Epidermal melanocyte (primary cell): ENCODE measurements around the gene GDPD2.
A peak's percentile ranks its signal among the peaks of the same experiment; 100 is the strongest.
"Not testable (repeated sequence)": the region's sequence is repeated elsewhere in the genome, so short reads cannot be mapped to it uniquely, and the experiment has no call there.

Experiments used
- DNase-seq: peaks from one replicate; pipeline ENCODE4 v3.0.0; 2011; ENCODE audit warnings: low spot score; ENCODE audit not compliant: insufficient read length

The GDPD2 gene

GRCh38 chrX:70422851-70423341 is at the start of gene GDPD2:
Gene GDPD2, plus strand, starts transcription at chrX:70423314. Its CDS starts 1,671 bp downstream, at chrX:70424985.
- DNase-seq = no peak

GRCh38 chrX:70386235-70386634 is 36.9 kb upstream of the GDPD2 start:
- DNase-seq = no peak

- DNase-seq = no peak
Observed at GRCh38 chrX:70398899-70399298, 24.2 kb upstream of the GDPD2 start.

GRCh38 chrX:70400181-70400580 is 22.9 kb upstream of the GDPD2 start:
- not testable (repeated sequence) for DNase-seq

- no peak for DNase-seq
Observed at GRCh38 chrX:70402721-70403120, 20.4 kb upstream of the GDPD2 start.

- no peak for DNase-seq
Observed at GRCh38 chrX:70405003-70405402, 18.1 kb upstream of the GDPD2 start.

GRCh38 chrX:70410921-70411320 is 12.2 kb upstream of the GDPD2 start:
- DNase-seq = no peak

- DNase-seq = no peak
Observed at GRCh38 chrX:70411475-70411874, 11.6 kb upstream of the GDPD2 start.

GRCh38 chrX:70421618-70422017 is 1.5 kb upstream of the GDPD2 start:
- DNase-seq = no peak

GRCh38 chrX:70423936-70424675 is 992 bp downstream of the GDPD2 start:
- DNase-seq = no peak

GRCh38 chrX:70424801-70425200 is 1.7 kb downstream of the GDPD2 start:
- DNase-seq = no peak

GRCh38 chrX:70426286-70427278 is 3.5 kb downstream of the GDPD2 start:
- no peak for DNase-seq

GRCh38 chrX:70427365-70427764 is 4.3 kb downstream of the GDPD2 start:
- no peak for DNase-seq

- DNase-seq = no peak
Observed at GRCh38 chrX:70429759-70430158, 6.6 kb downstream of the GDPD2 start.

- DNase-seq = no peak
Observed at GRCh38 chrX:70432936-70433847, 10.1 kb downstream of the GDPD2 start.

- DNase-seq = no peak
Observed at GRCh38 chrX:70433848-70434351, 10.8 kb downstream of the GDPD2 start.

- peak; percentile 70 for DNase-seq
Observed at GRCh38 chrX:70434352-70434866, 11.3 kb downstream of the GDPD2 start.

GRCh38 chrX:70434914-70435586 is 11.9 kb downstream of the GDPD2 start:
- no peak for DNase-seq

GRCh38 chrX:70436343-70436742 is 13.2 kb downstream of the GDPD2 start:
- no peak for DNase-seq

GRCh38 chrX:70437011-70437410 is 13.9 kb downstream of the GDPD2 start:
- no peak for DNase-seq
